DMS 273 treated with DMSO at 0.1 percent for 48 hours (cell line): ENCODE data around the gene CHMP4B.
A peak's percentile ranks its signal among the peaks of the same experiment; 100 is the strongest.

ENCODE experiments used
- DNase-seq: peaks from one replicate; lab custom pipeline; 2025; lab: John Stamatoyannopoulos, UW

Gene CHMP4B, protein sequence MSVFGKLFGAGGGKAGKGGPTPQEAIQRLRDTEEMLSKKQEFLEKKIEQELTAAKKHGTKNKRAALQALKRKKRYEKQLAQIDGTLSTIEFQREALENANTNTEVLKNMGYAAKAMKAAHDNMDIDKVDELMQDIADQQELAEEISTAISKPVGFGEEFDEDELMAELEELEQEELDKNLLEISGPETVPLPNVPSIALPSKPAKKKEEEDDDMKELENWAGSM

DNA sequence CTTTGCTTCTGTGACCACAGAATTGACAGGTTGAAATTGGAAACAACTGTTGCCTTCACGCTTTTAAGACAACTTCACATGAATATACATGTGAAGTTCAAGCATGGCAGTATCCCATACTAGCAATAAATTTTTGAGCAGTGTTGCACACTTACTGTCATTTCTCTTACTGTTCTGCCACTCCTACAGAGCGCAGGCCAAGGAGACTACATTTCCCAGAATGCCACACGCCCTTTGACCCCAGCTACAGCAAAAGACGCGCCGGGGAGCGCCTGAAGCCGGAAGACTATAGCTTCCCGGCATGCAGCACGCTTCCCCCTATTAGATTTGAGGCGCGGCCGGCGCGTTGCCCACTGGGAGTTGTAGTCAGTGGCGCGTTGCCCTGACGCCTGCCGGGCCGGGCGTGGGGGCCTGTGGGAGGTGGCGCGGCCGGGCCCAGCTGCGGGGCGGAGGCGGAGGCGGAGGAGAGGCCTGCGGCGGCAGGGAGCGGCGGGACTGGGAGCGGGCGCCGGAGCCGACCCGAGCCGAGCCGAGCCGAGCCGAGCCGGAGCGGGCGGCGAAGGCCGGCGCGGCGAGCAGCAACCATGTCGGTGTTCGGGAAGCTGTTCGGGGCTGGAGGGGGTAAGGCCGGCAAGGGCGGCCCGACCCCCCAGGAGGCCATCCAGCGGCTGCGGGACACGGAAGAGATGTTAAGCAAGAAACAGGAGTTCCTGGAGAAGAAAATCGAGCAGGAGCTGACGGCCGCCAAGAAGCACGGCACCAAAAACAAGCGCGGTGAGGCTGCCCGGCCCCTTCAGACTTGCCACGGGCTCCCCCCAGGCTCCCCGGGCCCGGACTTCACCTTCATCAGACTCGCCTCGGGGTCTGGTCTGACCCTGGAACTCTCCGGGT, at the start of gene CHMP4B:
CHMP4B (plus strand) TSS at position 464 of the 891 bp plus-strand sequence; CDS start at position 585, 121 bp downstream.
- peak; percentile 96 for DNase-seq

DNA sequence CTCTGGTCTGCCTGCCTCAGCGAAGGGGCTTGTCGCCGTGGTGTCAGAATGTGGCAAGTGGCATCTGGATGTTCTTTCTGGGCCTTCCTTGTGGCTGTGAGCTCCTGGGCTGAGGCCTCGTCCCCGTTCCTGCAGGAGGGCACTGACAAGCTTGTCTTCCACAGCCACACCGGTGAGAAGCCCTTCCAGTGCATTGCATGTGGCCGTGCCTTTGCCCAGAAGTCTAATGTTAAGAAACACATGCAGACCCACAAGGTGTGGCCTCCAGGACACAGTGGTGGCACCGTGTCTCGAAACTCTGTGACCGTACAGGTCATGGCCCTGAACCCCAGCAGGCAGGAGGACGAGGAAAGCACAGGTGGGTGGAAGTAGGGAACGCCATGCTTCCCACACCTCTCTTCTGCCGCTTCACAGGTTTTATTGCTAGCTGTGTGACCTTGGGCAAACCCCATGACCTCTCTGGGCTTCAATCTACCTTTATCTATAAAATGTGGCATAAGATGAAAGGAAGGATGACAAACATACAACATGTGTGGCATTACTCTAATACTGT, 49.4 kb upstream of the CHMP4B start:
- no peak for DNase-seq

DNA sequence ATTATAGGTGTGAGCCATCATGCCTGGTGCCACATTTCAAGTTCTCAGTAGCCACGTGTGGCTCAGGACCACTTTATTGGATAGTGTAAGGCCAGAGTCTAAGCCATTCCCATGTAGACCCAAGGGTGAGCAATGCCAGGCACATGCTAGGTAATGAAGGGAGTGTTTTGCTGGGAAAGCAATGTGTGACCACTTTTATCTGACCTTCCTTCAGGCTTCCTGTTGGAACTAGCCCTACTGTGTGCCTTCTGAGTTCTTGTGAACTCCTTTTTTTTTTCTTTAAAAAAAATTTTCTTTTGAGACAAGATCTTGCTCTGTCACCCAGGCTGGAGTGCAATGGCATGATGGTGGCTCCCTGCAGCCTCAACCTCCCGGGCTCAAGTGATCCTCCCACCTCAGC, 46.0 kb upstream of the CHMP4B start:
- DNase-seq: no peak

DNA sequence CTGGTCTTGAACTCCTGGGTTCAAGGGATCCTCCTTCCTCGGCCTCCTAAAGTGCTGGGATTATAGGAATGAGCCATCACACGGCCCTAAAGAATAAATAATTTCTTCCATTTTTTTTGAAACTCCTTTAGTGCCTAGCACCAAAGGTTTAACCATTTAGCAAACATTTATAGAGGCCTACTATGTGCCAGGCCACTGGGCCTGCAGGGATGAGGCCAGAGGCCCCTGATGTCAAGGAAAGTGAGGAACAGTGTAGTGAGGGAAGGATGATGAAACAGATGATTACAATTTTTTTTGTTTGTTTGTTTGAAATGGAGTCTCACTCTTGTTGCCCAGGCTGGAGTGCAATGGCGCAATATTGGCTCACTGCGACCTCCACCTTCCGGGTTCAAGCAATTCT, 45.6 kb upstream of the CHMP4B start:
- no peak for DNase-seq

DNA sequence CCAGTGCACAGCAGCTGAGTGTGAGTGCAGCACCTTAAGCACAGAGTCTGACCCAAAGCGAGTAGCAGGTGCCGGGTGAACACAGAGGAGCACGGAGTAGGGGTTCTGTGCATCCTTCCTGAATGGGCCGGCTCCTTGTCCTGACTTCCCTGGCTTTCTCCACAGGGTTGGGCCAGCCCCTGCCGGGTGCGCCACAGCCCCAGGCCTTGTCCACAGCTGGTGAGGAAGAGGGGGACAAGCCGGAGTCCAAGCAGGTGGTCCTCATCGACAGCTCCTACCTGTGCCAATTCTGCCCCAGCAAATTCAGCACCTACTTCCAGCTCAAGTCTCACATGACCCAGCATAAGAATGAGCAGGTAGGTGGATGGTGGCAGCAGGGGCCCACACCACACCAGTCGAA, 44.5 kb upstream of the CHMP4B start:
- no peak for DNase-seq

DNA sequence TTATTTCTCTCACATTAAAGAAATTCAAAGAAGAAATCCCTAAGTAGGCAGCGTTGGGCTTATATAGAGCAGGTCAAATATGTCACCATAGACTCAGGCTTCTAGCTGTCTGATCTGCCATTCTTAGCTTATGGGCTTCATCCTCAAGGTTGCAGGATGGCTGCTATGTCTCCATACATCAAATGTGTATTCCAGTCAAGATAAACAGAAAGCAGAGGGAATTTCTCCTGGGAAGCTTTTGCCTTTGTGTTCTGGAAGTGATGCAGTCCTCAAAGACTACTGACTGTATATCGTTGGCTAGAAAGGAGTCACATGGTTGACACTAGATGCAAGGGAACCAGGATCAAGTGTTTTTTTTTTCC, 43.4 kb upstream of the CHMP4B start:
- no peak for DNase-seq

DNA sequence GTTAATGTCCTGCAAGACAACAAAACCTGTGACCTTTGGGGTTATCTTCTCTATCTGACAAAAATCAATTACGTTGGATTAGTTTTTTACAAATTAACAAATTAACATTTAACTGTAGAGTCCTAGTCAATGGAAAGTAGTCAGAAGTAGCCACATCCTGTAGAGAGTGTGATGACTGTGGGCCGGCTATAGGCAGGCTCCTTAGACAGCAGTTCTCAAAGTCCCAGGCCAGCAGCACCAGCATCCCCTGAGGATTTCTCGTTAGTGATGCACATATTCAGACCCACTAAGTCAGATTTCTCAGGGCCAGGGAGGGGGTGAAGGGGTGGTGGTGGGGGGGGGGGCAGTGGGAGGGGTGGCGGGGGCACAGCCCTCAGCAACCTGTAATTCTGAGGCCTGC, 42.1 kb upstream of the CHMP4B start:
- no peak for DNase-seq

DNA sequence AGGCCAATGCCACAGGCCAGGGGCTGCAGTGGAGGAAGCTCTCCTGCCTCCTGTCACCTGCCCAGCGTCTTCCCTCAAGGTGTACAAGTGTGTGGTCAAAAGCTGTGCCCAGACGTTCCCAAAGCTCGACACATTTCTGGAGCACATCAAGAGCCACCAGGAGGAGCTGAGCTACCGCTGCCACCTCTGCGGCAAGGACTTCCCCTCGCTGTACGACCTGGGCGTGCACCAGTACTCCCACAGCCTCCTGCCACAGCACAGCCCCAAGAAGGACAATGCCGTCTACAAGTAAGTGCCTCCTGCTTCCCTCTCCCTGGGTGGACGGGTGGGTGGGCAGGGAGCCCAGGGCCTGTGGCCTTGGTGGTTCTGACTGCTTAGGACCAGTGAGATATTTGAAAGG, 41.1 kb upstream of the CHMP4B start:
- DNase-seq: no peak

DNA sequence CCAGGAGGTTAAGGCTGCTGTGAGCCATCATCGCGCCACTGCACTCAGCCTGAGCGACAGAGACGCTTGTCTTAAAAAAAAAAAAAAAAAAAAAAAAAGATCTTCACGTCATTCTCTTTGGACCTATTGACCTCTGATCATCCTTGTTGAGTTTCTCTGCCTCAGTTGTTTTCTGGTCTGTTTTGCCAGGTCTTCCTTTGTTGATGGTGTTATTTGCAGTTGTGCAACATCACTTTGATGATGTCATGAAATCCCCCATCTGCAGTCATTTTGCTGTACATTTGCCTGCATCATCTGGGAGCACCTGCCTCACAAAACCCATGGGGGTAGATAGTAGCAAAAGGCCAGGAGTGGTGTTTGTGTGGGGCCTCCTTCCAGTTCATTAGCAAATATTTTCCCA, 39.2 kb upstream of the CHMP4B start:
- no peak for DNase-seq

DNA sequence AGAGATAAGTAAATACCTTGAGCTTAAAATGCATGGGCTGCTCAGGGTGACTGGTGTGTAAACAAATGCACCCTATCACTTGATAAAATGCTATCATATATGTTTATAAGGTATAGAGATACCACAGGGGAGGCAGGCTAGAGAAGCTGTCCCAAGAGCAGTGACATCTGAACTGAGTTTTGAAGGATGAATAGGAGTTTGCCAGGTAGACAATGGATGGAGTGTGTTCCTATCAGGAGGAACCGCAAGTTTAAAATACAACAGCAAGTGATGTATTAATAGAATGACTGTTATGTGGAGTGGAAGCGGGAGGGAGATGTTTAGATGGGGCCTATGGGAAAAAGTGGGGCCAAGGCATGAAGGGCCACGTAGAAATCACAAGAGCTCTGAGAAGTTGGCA, 38.7 kb upstream of the CHMP4B start:
- no peak for DNase-seq

DNA sequence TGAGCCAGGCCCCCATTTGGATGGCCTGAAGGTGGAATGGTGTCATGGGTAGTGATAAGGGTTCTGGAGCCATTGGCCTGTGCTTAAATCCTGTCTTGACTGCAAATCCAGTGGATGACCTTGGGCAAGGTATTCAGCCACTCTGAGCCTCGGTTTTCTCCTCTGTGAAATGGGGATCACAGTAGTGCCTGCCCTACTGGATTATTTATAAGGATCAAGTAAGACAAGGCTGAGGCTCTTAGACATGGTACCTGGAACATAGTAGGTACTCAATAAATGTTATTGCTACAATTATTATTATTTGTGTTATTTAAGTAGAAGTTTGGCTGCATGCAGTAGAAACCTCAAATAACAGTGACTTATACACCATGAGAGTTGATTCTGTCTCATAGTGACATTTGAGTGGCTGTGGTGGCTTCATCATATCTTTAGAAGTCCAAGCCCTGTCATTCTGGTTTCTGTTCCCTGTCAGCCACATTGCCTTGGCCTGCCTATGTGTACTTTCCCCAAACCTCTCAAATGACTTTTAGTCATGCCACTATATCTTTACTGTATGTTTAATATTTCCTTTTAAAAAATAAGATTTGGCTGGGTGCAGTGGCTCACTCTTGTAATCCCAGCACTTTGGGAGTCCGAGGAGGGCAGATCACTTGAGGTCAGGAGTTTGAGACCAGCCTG, 37.6 kb upstream of the CHMP4B start:
- DNase-seq: no peak

DNA sequence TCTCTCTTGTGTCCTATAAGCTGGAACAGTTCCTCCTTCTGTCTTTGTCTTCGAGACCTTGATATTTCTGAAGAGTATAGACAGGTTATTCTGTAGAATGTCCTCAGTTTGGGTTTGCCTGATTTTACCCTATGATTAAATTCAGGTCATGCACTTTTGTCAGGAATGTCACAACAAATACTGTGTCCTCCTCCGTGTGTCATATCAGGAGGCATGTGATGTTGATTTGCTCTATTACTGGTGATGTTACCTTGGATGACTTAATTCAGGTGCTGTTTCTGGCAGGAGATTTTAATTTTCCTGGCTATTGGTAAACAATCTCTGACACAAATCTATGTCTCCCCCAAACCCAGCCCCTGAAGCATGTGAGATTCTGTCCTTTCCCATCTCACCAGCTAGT, 33.3 kb upstream of the CHMP4B start:
- DNase-seq: no peak

DNA sequence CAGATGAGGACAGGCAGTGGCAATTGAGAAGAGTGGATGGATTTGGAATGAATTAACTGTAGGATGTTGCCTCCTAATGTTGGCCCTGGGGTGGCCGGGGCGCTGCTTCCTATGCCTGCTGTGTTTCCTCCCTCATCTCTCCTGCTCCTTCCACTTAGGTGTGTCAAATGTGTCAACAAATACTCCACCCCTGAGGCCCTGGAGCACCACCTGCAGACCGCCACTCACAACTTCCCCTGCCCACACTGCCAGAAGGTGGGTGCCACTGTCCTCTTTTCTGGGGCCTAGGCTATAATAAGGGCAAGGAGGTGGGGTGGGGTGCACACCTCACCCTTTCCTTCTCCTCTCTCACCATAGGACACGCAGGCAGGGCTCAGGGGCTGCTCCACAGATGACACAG, 30.0 kb upstream of the CHMP4B start:
- DNase-seq: no peak

DNA sequence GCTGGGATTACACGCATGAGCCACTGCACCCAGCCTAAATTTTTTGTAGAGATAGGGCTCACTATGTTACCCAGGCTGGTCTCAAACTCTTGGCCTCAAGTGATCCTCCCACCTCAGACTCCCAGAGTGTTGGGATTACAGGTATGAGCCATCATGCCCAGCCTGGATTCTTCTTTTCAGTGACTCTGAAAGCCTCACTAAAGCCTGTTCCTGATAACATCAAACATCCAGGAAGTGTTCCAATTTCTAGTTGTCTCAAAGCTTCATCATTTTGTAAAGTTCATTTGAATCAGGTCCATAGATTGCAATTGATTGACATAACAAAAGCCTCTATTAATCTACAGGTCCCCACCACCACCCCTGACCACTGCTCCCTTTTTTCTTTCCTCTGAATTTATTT, 29.2 kb upstream of the CHMP4B start:
- no peak for DNase-seq

DNA sequence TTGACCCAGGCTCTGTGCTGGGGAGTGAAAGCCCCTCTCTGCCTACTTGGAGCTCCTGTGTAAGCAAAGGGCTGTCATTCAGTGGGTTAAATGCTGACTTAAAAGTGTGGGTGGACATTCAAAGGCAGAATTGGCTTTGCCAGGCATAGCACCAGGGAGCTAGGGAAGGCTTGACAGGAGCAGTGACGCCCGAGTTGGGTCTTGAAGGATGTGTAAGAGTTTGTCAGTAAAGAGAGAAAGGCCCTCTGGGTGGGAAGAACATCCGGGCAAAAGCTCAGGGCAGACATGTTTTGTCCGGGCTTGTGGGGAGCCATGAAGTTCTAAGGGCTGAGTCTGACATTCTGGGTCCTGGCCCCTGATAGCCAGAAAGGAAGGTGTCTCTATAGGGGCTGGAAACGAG, 27.9 kb upstream of the CHMP4B start:
- DNase-seq: no peak

DNA sequence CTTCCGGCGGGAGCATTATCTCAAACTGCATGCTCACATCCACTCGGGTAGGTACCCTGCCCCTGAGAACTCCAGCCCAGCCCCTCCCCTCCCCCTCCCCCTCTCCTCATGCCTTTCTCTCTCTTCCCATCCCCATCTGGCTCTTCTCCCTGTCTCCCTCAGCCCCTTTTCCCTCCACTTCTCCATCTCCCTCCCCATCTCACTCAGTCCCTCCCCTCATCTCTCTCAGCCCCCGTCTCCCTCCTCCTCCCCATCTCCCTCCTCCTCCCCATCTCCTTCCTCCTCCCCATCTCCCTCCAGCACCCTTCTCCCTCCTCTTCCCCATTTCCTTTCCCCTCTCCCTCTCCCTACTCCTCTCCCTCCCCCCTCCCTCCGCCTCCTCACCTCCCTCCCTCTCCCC, 27.3 kb upstream of the CHMP4B start:
- DNase-seq: no peak

DNA sequence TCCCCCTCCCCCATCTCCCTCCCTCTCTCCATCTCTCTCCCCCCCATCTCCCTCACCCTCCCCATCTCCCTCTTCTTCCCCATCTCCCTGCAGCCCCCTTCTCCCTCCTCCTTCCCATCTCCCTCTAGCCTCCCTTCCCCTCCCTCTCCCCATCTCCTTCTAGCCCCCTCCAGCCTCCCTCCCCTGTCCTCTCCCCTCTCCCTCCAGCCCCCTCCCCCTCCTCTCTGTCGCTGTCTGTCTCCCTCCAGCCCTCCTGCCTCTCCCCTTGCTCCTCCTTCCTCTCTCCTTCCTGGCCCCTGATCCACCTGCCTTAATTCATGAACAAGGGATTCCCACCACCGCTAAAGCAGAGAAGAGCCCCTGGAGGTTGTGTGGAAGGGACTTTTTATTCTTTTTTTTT, 26.9 kb upstream of the CHMP4B start:
- DNase-seq: no peak

DNA sequence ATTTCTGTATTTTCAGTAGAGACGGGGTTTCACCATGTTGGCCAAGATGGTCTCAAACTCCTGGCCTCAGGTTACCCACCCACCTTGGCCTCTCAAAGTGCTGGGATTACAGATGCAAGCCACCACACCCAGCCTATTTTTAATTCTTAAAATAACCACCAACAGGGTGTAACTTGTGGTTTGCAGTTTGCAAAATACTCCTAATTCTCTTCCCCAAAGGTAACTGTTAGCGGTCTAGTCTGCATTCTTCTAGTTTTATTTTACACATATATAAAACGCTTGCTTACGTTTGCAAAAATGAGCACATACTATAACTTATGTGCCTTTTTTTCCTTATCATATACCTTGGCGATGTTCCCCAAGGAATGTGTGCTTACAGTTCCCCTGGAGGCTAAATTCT, 25.6 kb upstream of the CHMP4B start:
- no peak for DNase-seq

DNA sequence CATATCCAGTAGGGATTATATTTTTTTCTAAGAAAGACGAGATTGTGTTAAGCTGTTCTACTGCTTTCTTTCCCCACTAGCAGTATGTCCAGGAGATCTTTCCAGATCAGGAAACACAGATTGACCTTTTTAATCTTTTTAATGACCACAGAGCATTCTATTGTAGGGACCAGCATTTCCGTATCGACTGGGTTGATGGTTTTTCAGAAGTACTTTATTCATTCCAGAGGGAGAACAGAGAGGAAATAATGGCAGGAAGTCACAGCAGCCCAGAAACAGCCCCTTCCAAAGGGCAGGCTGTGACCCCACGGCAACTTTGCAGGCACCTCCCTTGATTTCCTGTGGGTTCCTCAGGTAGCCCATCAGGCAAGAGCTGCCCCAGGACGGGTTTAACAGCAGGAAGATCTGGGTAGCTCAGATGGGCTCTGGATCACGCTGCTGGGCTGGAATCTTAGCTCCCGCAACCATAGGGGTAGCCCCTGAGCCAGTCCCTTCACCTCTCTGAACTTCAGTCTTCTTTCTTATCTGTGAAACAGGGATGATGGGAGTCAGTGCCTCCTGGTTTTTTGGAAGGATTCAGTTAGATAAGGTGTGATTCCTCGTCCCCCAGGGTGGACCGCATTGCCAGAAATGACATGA, 23.8 kb upstream of the CHMP4B start:
- no peak for DNase-seq

DNA sequence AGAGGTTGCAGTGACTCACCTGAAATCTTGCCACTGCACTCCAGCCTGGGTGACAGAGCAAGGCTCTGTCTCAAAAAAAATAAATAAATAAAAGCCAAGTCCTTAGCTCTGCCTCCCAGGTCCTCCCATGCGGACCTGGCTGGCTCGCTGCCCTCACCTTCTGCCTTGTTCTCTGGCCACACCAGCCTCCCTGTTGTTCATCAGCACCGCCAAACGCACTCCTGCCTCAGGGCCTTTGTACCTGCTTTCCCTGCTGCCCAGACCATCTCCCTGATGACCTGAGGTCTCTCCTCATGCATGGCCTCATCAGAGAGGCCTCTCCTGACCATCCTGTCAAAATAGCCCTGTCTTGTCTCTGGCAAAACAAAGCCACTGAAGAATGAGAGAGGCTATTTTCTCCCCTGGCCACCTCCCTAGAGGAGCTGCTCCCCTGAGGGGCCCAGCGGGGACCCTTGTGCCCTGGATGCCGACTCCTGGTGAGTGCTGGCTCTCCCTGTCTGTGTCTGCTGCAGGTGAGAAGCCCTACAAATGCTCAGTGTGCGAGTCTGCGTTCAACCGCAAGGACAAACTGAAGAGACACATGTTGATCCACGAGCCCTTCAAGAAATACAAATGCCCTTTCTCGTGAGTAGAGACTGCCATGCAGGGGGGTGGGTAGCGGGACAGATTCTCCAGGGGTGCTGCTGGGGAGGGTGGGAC, 22.6 kb upstream of the CHMP4B start:
- no peak for DNase-seq

DNA sequence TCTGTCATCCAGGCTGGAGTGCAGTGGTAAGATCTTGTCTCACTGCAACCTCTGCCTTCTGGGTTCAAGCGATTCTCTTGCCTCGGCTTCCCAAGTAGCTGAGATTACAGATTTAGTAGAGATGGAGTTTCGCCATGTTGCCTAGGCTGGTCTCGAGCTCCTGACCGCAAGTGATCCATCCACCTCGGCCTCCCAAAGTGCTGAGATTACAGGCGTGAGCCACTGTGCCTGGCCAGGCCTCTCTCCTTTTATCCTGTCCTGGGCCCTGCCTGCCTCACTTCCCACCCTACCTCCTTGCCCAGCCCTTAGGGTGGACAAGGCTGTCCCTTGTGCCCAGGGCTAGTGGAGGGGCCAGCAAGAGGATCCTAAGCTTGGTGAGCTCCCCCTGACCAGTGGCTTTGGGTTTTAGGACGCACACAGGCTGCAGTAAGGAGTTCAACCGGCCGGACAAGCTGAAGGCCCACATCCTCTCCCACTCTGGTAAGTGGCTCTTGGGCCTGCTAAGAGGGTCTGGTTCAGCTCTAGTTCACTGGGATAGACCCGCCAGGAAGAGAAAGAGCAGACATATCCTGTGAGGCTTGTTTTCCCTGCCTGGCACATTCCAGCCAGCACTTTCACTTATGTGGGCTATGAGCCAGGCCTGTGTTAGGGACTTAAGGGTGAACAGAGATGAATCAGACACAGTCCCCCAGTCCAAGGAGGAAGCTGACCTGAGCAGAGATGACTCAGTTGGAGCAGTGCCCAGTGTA, 21.9 kb upstream of the CHMP4B start:
- DNase-seq: no peak
